H1 (cell line): Measurements from ENCODE around the gene JDP2. TPM values are rescaled to one million over a fixed set of nuclear protein-coding genes. Genes with fewer than 3 reads are reported as not detected.

Experiments used
- CTCF ChIA-PET: fragments of 300-600 bp; sonication (Branson Sonifier 250); formaldehyde crosslinking; loops from one replicate; lab custom pipeline; 2021; ENCODE audit not compliant: partially characterized antibody; lab: Charles Lee
- POLR2A ChIA-PET: fragments of 300-600 bp; sonication (Branson Sonifier 250); formaldehyde crosslinking; loops from one replicate; lab custom pipeline; 2021; ENCODE audit warnings: inconsistent platforms; ENCODE audit not compliant: partially characterized antibody; lab: Charles Lee
- DNase-seq, 2 experiments: peaks; one replicate each; pipeline versions ENCODE4 v3.0.0 to v3.0.0-alpha.2; 2010 to 2022; ENCODE audit warnings: low spot score in 2 of 2, low read depth in 1 of 2, mixed read lengths in 1 of 2
- FAIRE-seq: peaks from 2 replicates; lab custom pipeline; 2011; peaks lifted over from hg19 to GRCh38; lab: Jason Lieb, UNC
- H2AFZ ChIP-seq: 2 replicates; pipeline ENCODE4 v1.8.1; 2012; ENCODE audit warnings: low read length, inconsistent platforms
- H2AK5ac ChIP-seq: 2 replicates; pipeline ENCODE4 v1.6.1; 2013; ENCODE audit warnings: low read depth, low read length
- H2BK120ac ChIP-seq: replicated peaks from 2 replicates; pipeline ENCODE3; 2013; ENCODE audit warnings: low read depth, low read length, inconsistent platforms
- H2BK12ac ChIP-seq: 2 replicates; pipeline ENCODE4 v1.6.1; 2013; ENCODE audit warnings: low read depth, low read length
- H2BK15ac ChIP-seq: 2 replicates; pipeline ENCODE4 v1.6.1; 2013; ENCODE audit warnings: low read length
- H2BK20ac ChIP-seq: 2 replicates; pipeline ENCODE4 v1.6.1; 2013; ENCODE audit warnings: low read length
- H2BK5ac ChIP-seq: 2 replicates; pipeline ENCODE4 v1.6.1; 2013; ENCODE audit warnings: low read depth, low read length
- H3K14ac ChIP-seq: 2 replicates; pipeline ENCODE4 v1.6.1; 2013; ENCODE audit warnings: inconsistent platforms; ENCODE audit not compliant: insufficient read length
- H3K18ac ChIP-seq: 2 replicates; pipeline ENCODE4 v1.6.1; 2013; ENCODE audit warnings: low read length; ENCODE audit errors: extremely low read depth
- H3K23ac ChIP-seq: 2 replicates; pipeline ENCODE4 v1.6.1; 2013; ENCODE audit warnings: inconsistent platforms; ENCODE audit not compliant: insufficient read length
- H3K23me2 ChIP-seq: 2 replicates; pipeline ENCODE4 v1.6.1; 2013; ENCODE audit warnings: low read depth, low read length
- H3K27ac ChIP-seq: 2 replicates; pipeline ENCODE4 v1.6.1; 2011; ENCODE audit warnings: low read depth, low read length, inconsistent platforms
- H3K27me3 ChIP-seq, 4 experiments: replicated peaks in 1 of 4; 1 replicate in 1 of 4; 2 replicates in 3 of 4; pipeline versions ENCODE4 v1.6.1 to v1.8.1; 2011 to 2013; ENCODE audit warnings: low read length in 3 of 4, mild to moderate bottlenecking in 3 of 4, inconsistent platforms in 2 of 4, mixed read lengths in 2 of 4, moderate library complexity in 1 of 4; ENCODE audit not compliant: control insufficient read depth in 3 of 4, insufficient read depth in 3 of 4; ENCODE audit errors: extremely low read depth in 1 of 4
- H3K36me3 ChIP-seq, 4 experiments: 2 replicates each; pipeline versions ENCODE4 v1.6.1 to v1.8.1; 2011 to 2013; ENCODE audit warnings: mild to moderate bottlenecking in 4 of 4, low read length in 3 of 4, moderate library complexity in 2 of 4, control low read depth in 1 of 4, inconsistent platforms in 1 of 4; ENCODE audit not compliant: insufficient read depth in 4 of 4, control insufficient read depth in 2 of 4
- H3K4ac ChIP-seq: replicated peaks from 2 replicates; pipeline ENCODE3; 2013; ENCODE audit warnings: low read length, low read depth, mixed read lengths, inconsistent platforms; ENCODE audit not compliant: insufficient read length
- H3K4me1 ChIP-seq, 4 experiments: replicated peaks in 1 of 4; 1 replicate in 1 of 4; 2 replicates in 3 of 4; pipeline versions ENCODE4 v1.6.1 to v1.8.1; 2011 to 2013; ENCODE audit warnings: low read length in 3 of 4, inconsistent platforms in 2 of 4, mixed read lengths in 1 of 4; ENCODE audit not compliant: insufficient read depth in 4 of 4, control insufficient read depth in 3 of 4
- H3K4me2 ChIP-seq, 2 experiments: 2 replicates each; pipeline versions ENCODE4 v1.6.1 to v1.8.1; 2011 to 2013; ENCODE audit warnings: low read depth in 2 of 2, low read length in 2 of 2, control low read depth in 1 of 2, inconsistent platforms in 1 of 2, mild to moderate bottlenecking in 1 of 2; ENCODE audit not compliant: insufficient read depth in 1 of 2
- H3K4me3 ChIP-seq, 4 experiments: fragments of 200-600, 300-600 bp in 1 of 4; sonication (generic), shearing (Covaris generic), sonication (Bioruptor Twin) in 1 of 4; 2 replicates each; pipeline versions ENCODE4 v1.5.1 to v1.8.1; 2011 to 2016; ENCODE audit warnings: low read length in 4 of 4, low read depth in 3 of 4, control low read depth in 2 of 4, inconsistent platforms in 2 of 4, mild to moderate bottlenecking in 2 of 4, mixed read lengths in 1 of 4, moderate library complexity in 1 of 4; ENCODE audit not compliant: insufficient read depth in 2 of 4; ENCODE audit errors: extremely low read depth in 1 of 4
- H3K56ac ChIP-seq: replicated peaks from 2 replicates; pipeline ENCODE3; 2013; ENCODE audit warnings: low read depth, mild to moderate bottlenecking, mixed read lengths, low read length, inconsistent platforms; ENCODE audit not compliant: insufficient read length
- H3K79me1 ChIP-seq: 2 replicates; pipeline ENCODE4 v1.6.1; 2013; ENCODE audit warnings: low read depth, low read length, control low read depth
- H3K79me2 ChIP-seq, 2 experiments: 2 replicates each; pipeline versions ENCODE4 v1.6.1 to v1.8.1; 2012 to 2013; ENCODE audit warnings: low read length in 2 of 2, mild to moderate bottlenecking in 2 of 2, inconsistent platforms in 1 of 2; ENCODE audit not compliant: insufficient read depth in 2 of 2, control insufficient read depth in 1 of 2
- H3K9ac ChIP-seq, 4 experiments: replicated peaks in 1 of 4; 1 replicate in 1 of 4; 2 replicates in 3 of 4; pipeline versions ENCODE4 v1.6.1 to v1.8.1; 2011 to 2013; ENCODE audit warnings: low read depth in 3 of 4, low read length in 3 of 4, control low read depth in 2 of 4, mild to moderate bottlenecking in 2 of 4, moderate library complexity in 2 of 4, inconsistent platforms in 1 of 4; ENCODE audit errors: extremely low read depth in 1 of 4
- H3K9me3 ChIP-seq, 2 experiments: 2 replicates each; pipeline versions ENCODE4 v1.6.1 to v1.8.1; 2012 to 2013; ENCODE audit warnings: mild to moderate bottlenecking in 2 of 2, moderate library complexity in 2 of 2, control low read depth in 1 of 2, inconsistent platforms in 1 of 2, low read depth in 1 of 2, low read length in 1 of 2, mixed read lengths in 1 of 2; ENCODE audit not compliant: insufficient read depth in 2 of 2
- H4K20me1 ChIP-seq, 2 experiments: replicated peaks in 1 of 2; 2 replicates each; pipeline versions ENCODE3 to v1.8.1; 2011 to 2013; ENCODE audit warnings: inconsistent platforms in 2 of 2, low read length in 2 of 2, mild to moderate bottlenecking in 1 of 2; ENCODE audit not compliant: insufficient read depth in 2 of 2, control insufficient read depth in 1 of 2
- H4K5ac ChIP-seq: 2 replicates; pipeline ENCODE4 v1.6.1; 2013; ENCODE audit warnings: low read length, low read depth, mixed read lengths, inconsistent platforms; ENCODE audit not compliant: insufficient read length
- H4K8ac ChIP-seq: 2 replicates; pipeline ENCODE4 v1.8.0; 2013; ENCODE audit warnings: mild to moderate bottlenecking, moderate library complexity, low read length, inconsistent platforms; ENCODE audit not compliant: insufficient read depth; ENCODE audit errors: extremely low read depth
- H4K91ac ChIP-seq: replicated peaks from 2 replicates; pipeline ENCODE3; 2013; ENCODE audit warnings: low read length, mixed read lengths, inconsistent platforms; ENCODE audit not compliant: insufficient read length
- CBX5 ChIP-seq: fragments of 300-800, 300-1000 bp; sonication (generic); IDR thresholded peaks from 2 replicates; pipeline ENCODE4 v1.7.1; 2016; ENCODE audit warnings: antibody characterized with exemption, low read length, low read depth
- FOSL1 ChIP-seq: IDR thresholded peaks from 2 replicates; pipeline ENCODE4 v1.6.1; 2011; ENCODE audit warnings: mild to moderate bottlenecking, low read depth, low read length, moderate library complexity; ENCODE audit not compliant: insufficient read depth
- JUN ChIP-seq: IDR thresholded peaks from 2 replicates; pipeline ENCODE4 v1.6.1; 2011; ENCODE audit warnings: low read depth, mild to moderate bottlenecking, improper control_type of control experiment, low read length
- MAFK ChIP-seq: IDR thresholded peaks from 2 replicates; pipeline ENCODE4 v1.6.1; 2012; ENCODE audit warnings: low read depth, mild to moderate bottlenecking, improper control_type of control experiment, low read length
- POLR2AphosphoS5 ChIP-seq: IDR thresholded peaks from 2 replicates; pipeline ENCODE4 v1.6.1; 2011; ENCODE audit warnings: low read depth, low read length
- RAD21 ChIP-seq, 2 experiments: IDR thresholded peaks in 1 of 2; conservative IDR thresholded peaks in 1 of 2; 2 replicates each; pipeline ENCODE4 v1.6.1; 2011; ENCODE audit warnings: low read depth in 2 of 2, low read length in 2 of 2, improper control_type of control experiment in 1 of 2, inconsistent platforms in 1 of 2, mild to moderate bottlenecking in 1 of 2, moderate library complexity in 1 of 2
- SAP30 ChIP-seq: fragments of 300-600 bp; sonication (generic); IDR thresholded peaks from 2 replicates; pipeline ENCODE4 v1.7.1; 2012; ENCODE audit warnings: low read length, moderate library complexity, mild to moderate bottlenecking, inconsistent platforms; ENCODE audit not compliant: insufficient read depth, insufficient replicate concordance
- SIRT6 ChIP-seq: IDR thresholded peaks from one replicate; pipeline ENCODE4 v1.7.1; 2012; ENCODE audit warnings: low read length, inconsistent platforms
- SP1 ChIP-seq: IDR thresholded peaks from 2 replicates; pipeline ENCODE4 v1.6.1; 2011; ENCODE audit warnings: low read depth, low read length
- SP2 ChIP-seq: IDR thresholded peaks from 2 replicates; pipeline ENCODE4 v1.6.1; 2012; ENCODE audit warnings: mild to moderate bottlenecking, low read length, inconsistent platforms
- SRF ChIP-seq: IDR thresholded peaks from 2 replicates; pipeline ENCODE4 v1.6.1; 2011; ENCODE audit warnings: mild to moderate bottlenecking, low read depth, low read length, moderate library complexity
- TCF12 ChIP-seq: IDR thresholded peaks from 2 replicates; pipeline ENCODE4 v1.6.1; 2011; ENCODE audit warnings: low read depth, mild to moderate bottlenecking, low read length
- WGBS, 2 experiments: shearing (Covaris generic) in 1 of 2; methylation state at CpG; one replicate each; pipeline versions ENCODE4 v1.1.6 to v1.1.7; 2013 to 2015; ENCODE audit warnings: low lambda C conversion rate in 2 of 2, mixed read lengths in 2 of 2, inconsistent platforms in 1 of 2, low coverage in 1 of 2, missing lambda C conversion rate in 1 of 2; ENCODE audit not compliant: insufficient replicate concordance in 2 of 2, insufficient coverage in 1 of 2, insufficient read length in 1 of 2; ENCODE audit errors: extremely low coverage in 1 of 2, missing lambda C conversion rate in 1 of 2; 5-methylcytosine and 5-hydroxymethylcytosine counted together
- polyA plus RNA-seq, 7 experiments: library from polyadenylated mRNA; depleted of rRNA in 3 of 7; stranded (reverse) in 5 of 7; unstranded in 2 of 7; fragments of >200 nt in 5 of 7; fragments of 200-250 nt in 2 of 7; gene quantifications; 1 replicate in 5 of 7; 2 replicates in 1 of 7; 4 replicates in 1 of 7; pipeline versions ENCODE4 v1.2.1 to v1.2.3, GENCODE V29; 2011 to 2013; ENCODE audit warnings: missing spikeins in 2 of 7, mixed read lengths in 2 of 7
- total RNA-seq: library from RNA; stranded (reverse); fragmentation: NEBNext Ultra II Directional; extraction: Animal tissue kit (Norgen Biotek cat#: 25700); gene quantifications from 2 replicates; pipeline ENCODE4 v1.2.1, GENCODE V29; 2021

The JDP2 gene
- total and polyA plus RNA-seq, 2 of the 8 experiments (the other 6 are each of a cell fraction or from before 2014, with no cell fraction given) = 8.9 to 27.2 TPM

- Histone ChIP-seq H2BK120ac (no peak overlapping the region), H3K4me2 (peak overlapping the region; percentile 71 to 92), H3K27me3 (peaks cover 0 to 13% (median 13%) of the 10 kb centered on the region in 4 experiments; a peak in 5 of 7 replicates), H2AK5ac (no peak overlapping the region), H3K9ac (no peak overlapping the region), H3K79me2 (peaks cover 0 to 24% of the 10 kb centered on the region in 2 experiments; a peak in 2 of 4 replicates), H3K9me3 (peaks cover 0 to 4% of the 10 kb centered on the region in 2 experiments; a peak in 1 of 4 replicates), H2AFZ (no peak overlapping the region), H3K14ac (no peak overlapping the region), H2BK20ac (no peak overlapping the region), H4K8ac (no peak overlapping the region), H3K4me1 (peaks cover 8 to 17% (median 15%) of the 10 kb centered on the region in 4 experiments), H4K20me1 (peaks cover 0 to 2% of the 10 kb centered on the region in 2 experiments), H3K79me1 (peaks cover 3% of the 10 kb centered on the region; the same call in 1 of the 2 replicates), H4K91ac (peak overlapping the region; percentile 2), H4K5ac (no peak overlapping the region), H3K36me3 (no peaks in the 10 kb centered on the region), H2BK12ac (peak overlapping the region; percentile 5; the same call in 1 of the 2 replicates), H3K27ac (no peak overlapping the region), H2BK5ac (no peak overlapping the region), H2BK15ac (no peak overlapping the region), H3K56ac (no peak overlapping the region), H3K23me2 (peaks cover 6% of the 10 kb centered on the region; the same call in 1 of the 2 replicates), H3K23ac (no peak overlapping the region), H3K18ac (0 out of 2 replicates have a peak overlapping the region, but pooled peaks have one; percentile 7), H3K4me3 (peak overlapping the region; percentile 59 to 77 (median 70); a peak in 6 of 8 replicates), H3K4ac (no peak overlapping the region)
- 80% methylated on average over 10 of the region's 10 CpGs; no CpG with 5 or more reads in 1 of the 2 experiments for WGBS, 2 experiments
- ChIA-PET POLR2A (interaction anchor here (1.4 to 5.2 kb wide), 7 partner anchors 8 to 300 kb away, joined by 5 to 65 read pairs (median 8); partner anchors contain the start of gene NEK9), CTCF (interaction anchor here (1.1 to 1.9 kb wide), 3 partner anchors 17 to 118 kb away, joined by 4 to 6 read pairs (median 5); no protein-coding TSS in a partner anchor)
- no peak for FAIRE-seq
- DNase-seq = no peak
- TF ChIP-seq MAFK (no peak), SP2 (no peak), SP1 (no peak), SAP30 (no peak), TCF12 (no peak), JUN (no peak), FOSL1 (no peak), SIRT6 (no peak), RAD21 (IDR thresholded peaks at IDR 0.05 in 1 of 2, conservative IDR thresholded peaks at IDR 0.05 in 1 of 2; ENCODE audit: low read depth in 2 of 2, low read length in 2 of 2) (no peak), SRF (no peak), CBX5 (no peak), POLR2AphosphoS5 (no peak)
These were observed 1.3 kb upstream of the JDP2 start for GRCh38 chr14:75426332-75427125.
